ENCODE data around the gene NT5C1A.

Gene NT5C1A

GRCh38 chr1:39671793-39672550, at the start of gene NT5C1A:
NT5C1A (minus strand) TSS chr1:39672107; CDS start chr1:39672038, 69 bp downstream.
- no peak for DNase-seq

DNA sequence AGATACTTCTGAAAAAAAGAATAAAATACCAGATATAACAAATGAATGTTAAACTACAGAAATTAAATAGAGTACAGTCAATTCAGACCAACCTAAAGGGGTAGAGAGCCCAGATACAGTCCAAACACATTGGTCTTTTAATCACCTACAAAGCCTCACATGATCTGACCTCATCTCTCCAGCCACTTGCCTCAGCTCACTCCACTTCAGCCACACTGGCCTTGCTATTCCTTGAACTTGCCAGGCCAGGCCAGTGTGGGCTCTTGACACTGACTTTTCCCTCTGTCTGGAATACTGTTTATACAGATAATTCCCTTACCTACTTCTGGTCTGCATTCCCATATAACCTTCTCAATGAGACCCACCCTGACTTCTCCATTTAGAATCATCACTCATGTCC, 49.8 kb upstream of the NT5C1A start:
- DNase-seq, result no peak

GRCh38 chr1:39720094-39720999, 48.4 kb upstream of the NT5C1A start:
- DNase-seq, result peak; percentile 61

DNA sequence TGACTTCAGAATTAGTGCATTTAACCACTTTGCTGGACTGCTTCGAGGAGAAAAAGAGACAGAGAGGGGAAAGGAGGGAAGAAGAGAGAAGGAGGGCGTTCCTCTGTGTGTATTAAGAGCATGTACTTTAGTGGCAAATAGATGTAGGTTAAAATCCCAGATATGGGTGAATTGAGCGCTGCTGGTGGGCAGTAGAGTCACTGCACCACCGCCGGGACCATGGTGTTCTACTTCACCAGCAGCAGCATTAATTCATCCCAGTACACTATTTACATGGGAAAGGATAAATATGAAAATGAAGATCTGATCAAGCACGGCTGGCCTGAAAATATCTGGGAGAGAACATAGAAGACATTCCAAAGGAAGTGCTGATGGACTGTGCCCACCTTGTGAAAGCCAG, 45.9 kb upstream of the NT5C1A start:
- DNase-seq, result no peak

DNA sequence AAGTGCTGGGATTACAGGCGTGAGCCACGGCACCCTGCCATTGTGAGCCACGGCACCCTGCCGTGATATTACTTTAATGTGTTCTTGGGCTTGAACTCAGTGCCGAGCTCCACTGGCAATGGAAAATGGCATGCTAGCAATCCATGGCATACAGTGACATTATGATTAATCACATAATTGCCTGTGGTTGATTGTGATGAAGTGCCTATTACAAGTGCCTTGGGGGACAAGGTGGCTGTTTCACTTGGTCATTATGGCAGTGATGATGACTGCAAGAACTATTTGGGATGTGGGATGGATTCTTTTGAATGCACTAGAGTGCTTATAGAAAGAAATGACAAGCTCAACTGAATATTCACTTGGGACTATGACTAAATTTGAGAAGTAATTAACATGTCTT, 41.6 kb upstream of the NT5C1A start:
- no peak for DNase-seq

DNA sequence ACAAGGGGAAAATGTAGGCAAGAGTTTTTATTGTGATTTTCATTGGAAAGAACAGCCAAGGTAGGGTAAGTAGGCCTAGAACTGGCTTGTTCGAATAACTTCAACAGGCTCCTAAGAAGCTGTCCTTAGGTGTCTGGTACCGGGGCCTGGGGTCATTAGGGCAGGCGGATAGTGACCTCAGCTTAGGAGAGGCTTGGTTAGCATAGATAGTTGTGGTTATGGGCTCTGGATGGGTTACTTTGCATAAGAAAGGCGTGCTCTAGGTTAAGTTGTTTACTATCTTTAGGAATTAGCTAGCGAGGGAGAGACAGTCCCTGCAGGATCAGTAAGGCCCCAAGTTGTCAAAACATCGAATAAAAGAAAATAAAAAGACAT, 40.0 kb upstream of the NT5C1A start:
- DNase-seq, result no peak

DNA sequence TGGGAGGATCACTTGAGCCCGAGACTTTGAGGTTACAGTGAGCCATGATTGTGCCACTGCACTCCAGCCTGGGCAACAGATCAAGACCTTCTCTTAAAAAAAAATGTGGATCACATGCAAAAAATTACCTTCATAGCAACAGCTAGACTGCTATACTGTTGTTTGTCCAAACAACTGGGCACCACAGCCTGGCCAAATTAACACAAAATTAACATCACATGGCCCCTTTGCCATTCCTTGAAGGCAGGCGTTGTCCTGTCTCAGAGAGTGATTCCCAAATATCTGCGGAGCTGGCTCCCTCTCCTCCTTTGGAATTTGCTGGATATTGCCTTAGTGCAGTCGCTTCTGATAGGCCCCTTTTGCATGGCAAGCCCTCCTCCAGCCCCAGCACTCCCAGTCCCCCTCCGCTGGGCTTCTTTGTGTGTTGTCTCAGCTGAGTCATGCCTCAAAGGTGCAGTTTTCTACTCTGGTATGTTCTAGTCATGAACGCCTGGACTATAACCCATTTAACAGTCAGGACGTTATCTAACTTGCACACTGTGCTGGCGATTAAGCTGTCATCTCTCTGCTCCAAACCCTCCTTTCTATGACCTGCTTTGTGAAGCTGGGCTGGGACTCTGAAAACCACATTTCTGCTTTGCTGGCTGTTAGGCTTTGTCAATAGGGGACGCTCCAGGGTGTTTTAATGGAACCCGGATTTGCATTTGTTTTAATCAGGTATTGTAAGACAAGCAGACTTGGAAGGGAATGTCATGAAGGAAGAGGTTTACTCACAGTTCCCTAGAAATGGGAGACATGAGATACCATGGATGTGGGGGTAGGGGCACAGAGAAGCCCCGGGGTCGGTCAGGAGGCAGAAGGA, 39.4 kb upstream of the NT5C1A start:
- no peak for DNase-seq

GRCh38 chr1:39707506-39707905, 35.6 kb upstream of the NT5C1A start:
- no peak for DNase-seq

- no peak for DNase-seq
These were observed 32.9 kb upstream of the NT5C1A start for GRCh38 chr1:39704757-39705156.

- no peak for DNase-seq
These were observed 29.1 kb upstream of the NT5C1A start for GRCh38 chr1:39701049-39701439.

DNA sequence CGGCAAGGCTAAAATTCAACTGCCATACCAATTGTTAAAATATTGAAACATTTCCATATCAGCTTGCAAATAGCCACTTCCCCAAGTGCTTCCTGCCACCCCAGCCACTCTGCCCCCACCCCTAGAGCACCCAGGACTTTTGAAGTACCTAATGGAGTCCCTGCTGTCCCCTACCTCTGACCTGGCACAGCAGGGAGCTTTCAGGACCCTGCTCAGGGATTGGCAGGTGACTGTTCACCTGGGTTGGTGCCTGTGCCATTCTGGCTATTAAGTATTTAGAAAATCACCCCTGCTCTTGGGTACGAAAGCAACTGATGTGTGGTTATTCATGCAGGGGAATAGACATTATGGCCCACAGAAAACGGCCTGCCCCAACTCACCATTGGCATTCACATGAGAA, 28.4 kb upstream of the NT5C1A start:
- DNase-seq, result no peak

DNA sequence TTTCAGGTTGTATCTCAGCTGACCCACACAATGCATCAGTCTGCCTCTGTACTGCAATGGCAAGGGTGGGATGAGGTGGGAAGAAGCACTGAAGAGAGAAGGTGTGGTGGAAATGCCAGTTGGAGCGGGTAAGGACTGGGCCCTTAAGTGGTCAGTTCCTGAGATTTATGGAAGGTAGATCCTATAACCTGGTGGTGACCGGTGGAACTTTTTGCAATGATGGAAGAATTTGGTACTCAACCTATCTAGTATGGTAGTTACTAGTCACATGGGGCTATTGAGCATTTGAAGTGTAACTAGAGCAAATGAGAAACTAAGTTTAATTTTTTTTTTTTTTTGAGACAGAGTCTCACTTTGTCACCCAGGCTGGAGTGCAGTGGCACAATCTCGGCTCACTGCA, 27.5 kb upstream of the NT5C1A start:
- DNase-seq, result no peak

GRCh38 chr1:39698568-39698967, 26.7 kb upstream of the NT5C1A start:
- no peak for DNase-seq

- no peak for DNase-seq
These were observed 24.5 kb upstream of the NT5C1A start for GRCh38 chr1:39696448-39696847.

DNA sequence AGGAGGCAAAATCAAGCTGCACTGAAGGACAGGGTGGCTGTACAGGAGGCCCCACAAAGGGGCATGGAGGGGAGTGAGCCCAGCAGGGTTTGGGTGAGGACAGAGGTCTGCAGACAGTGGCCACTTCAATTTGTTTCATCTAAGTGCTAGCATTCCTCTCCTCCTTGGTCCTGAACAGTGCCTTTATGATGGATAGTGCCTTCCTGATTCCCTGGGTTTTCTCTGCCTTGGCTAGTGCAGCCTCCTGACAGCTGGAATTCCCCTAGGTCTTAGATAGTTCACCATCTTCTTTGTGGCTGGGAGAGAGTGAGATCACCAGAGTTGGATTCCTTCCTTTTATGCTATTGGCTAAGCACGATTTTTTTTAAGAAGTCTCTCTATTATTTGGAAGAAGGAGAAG, 23.1 kb upstream of the NT5C1A start:
- DNase-seq, result no peak

DNA sequence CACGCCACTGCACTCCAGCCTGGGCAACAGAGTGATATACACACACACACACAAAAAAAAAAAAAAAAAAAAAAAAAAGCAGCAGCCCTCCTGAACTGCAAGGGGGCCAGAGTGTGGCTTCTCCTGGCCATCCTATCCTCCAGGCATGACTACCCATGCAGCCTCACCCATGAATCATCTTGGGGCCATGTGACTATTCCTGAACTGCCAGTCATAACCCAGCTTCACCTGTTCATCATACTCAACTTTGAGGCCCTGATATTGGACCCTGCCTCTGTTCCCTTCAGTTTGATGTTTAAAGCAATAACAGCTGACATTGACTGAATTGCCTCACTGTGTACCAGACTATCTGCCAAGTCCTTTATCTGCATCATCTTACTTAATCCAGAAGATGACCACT, 22.1 kb upstream of the NT5C1A start:
- no peak for DNase-seq

DNA sequence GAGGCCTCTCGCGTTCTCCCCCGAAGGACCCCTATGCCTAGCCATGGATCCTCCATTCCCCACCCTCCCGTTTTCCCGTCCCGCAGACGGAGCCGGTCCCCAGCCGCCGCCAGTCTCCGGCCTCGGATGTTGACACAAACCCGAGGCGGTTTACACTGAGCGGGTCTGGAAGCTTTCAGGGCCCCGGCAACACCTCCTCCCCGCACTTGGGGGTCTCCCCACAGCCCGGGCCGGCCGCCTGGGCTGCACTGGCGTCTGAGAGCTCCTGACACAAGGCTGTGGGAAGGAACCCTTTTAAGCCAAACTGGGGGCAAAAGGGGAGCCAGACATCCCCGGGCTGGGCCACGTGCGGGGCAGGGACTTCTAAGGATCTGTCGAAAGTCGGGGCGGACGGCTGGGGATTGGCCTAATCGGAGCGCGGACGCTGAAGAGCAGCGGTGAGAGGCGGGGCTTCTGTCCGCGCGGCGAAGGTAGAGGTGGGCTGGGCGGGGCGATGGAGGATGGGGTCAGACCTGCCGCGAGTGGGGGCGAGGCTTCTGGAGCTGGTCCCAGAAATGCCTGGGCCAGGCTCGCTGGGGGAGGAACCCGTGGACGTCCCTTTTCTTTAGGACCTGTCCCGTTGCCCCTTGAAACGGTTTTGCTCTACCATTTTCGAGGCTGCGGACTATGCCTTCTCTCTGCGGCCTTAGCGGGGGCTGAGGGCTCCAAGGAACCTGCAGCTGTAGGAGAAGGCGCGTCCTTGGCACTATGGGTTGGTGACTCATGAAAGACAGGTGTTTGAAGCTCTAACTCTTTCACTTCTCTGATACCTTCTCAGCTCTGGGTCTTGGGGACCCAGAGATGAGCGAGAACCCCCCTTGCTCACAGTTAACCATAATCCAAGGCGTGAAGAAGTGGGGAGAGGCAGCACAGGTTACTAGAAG, 20.5 kb upstream of the NT5C1A start:
- DNase-seq, result peak; percentile 25

GRCh38 chr1:39691383-39692151, 19.7 kb upstream of the NT5C1A start, which contains the start of gene HPCAL4:
HPCAL4 (minus strand) TSS chr1:39691433; CDS start chr1:39684603, 6,830 bp downstream.
- DNase-seq, result peak; percentile 88

- no peak for DNase-seq
These were observed 19.0 kb upstream of the NT5C1A start for GRCh38 chr1:39690794-39691382.

DNA sequence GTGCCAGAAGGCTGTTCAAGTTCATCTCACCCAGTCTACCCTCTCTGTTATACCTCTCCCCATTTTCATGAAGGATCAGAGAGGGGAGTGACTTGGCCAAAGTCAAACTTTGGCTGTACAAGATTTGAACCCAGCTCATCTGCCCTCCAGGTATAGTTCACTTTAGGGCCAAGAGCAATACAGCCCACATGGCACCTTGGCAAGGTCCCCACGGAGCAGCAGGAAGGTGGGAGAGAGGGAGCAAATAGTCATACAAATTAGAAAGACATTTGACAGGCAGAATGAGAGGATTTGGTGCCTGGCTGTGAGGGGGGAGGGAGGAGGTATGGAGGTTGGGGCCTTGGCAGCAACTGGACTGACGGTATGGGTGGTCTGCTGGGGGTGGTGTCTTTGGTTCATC, 18.3 kb upstream of the NT5C1A start:
- DNase-seq, result no peak

GRCh38 chr1:39689635-39690034, 17.7 kb upstream of the NT5C1A start:
- no peak for DNase-seq

Data from NCI-H1436 (cell line).